ENCODE results near the gene IRS1.

DNA sequence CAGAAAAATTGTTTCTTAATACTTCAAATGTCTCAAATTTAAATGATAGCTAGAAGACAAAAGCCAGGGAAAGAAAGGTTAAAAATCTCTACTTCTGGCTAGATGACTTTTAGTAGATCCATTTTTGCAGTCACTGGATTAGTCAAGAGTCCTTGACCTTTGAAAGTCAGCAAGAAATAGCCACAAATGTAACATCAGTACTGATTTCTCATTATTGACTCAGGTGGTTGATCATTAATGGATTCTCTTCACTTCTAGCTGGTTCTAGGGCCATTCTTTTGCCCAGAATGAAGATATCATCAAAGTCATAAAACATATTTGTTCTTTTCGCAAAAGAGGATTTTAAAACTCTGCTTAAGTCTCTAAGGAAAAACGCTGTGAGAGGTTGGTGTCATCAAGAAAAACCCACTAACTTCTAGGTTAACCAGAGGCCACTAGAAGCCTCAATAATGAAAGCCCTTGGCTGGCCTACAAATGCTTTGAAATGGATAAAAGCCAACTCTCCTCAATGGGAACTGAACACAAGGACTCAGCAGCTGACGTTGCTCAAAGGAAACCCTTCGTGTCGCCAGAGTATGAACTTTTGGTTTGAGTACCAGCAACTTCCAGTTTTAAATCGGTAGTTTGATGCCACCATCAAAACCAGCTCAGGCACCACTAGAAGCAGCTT is 66.3 kb downstream of the IRS1 start:
- TF ChIP-seq, protein P1, sequence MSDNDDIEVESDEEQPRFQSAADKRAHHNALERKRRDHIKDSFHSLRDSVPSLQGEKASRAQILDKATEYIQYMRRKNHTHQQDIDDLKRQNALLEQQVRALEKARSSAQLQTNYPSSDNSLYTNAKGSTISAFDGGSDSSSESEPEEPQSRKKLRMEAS (IDR thresholded peaks at IDR 0.05), result peak; percentile 51; the same call in 1 of the 2 replicates
- TF ChIP-seq CEBPB (IDR thresholded peaks at IDR 0.05) (peak; percentile 35 to 50; a peak in 2 of 4 replicates), SMC3 (IDR thresholded peaks at IDR 0.05) (peak; percentile 26), POLR2A (IDR thresholded peaks at IDR 0.05; ENCODE audit: low read length) (no peak)
